Keratinocyte (primary cell): ENCODE results near the gene MMP21.

Source experiments
- CTCF ChIP-seq, 3 experiments: IDR thresholded peaks in 1 of 3; conservative IDR thresholded peaks in 1 of 3; optimal IDR thresholded peaks in 1 of 3; 2 replicates in 2 of 3; 3 replicates in 1 of 3; pipeline versions ENCODE3 to v1.5.1; 2011; ENCODE audit warnings: low read length in 3 of 3, mild to moderate bottlenecking in 3 of 3, moderate library complexity in 2 of 3, control low read depth in 1 of 3, inconsistent platforms in 1 of 3; ENCODE audit not compliant: insufficient read depth in 2 of 3; ENCODE audit errors: extremely low read depth in 1 of 3
- EZH2 ChIP-seq: IDR thresholded peaks from one replicate; pipeline ENCODE4 v1.6.1; 2012; ENCODE audit warnings: inconsistent platforms, mild to moderate bottlenecking, low read length, moderate library complexity

- no peak for TF ChIP-seq CTCF (optimal IDR thresholded peaks at IDR 0.05 in 1 of 3, IDR thresholded peaks at IDR 0.05 in 1 of 3, conservative IDR thresholded peaks at IDR 0.05 in 1 of 3; ENCODE audit: extremely low read depth in 1 of 3, insufficient read depth in 2 of 3, low read length in 3 of 3)
- TF ChIP-seq EZH2 = no peak
Observed at GRCh38 chr10:125772864-125773180, 2.8 kb downstream of the MMP21 start.
